Thyroid gland (tissue), 4 donors: ENCODE data around the gene LRRIQ4. TPM values are rescaled to one million over a fixed set of nuclear protein-coding genes. Genes with fewer than 3 reads are reported as not detected.

Experiments used
- DNase-seq, 2 donors: peaks; one replicate each; pipeline ENCODE4 v3.0.0-alpha.2; 2019
- H3K27ac ChIP-seq, 3 donors: fragments of 200-600 bp; sonication (generic); 1 replicate in 2 of 3; 2 replicates in 1 of 3; pipeline ENCODE4 v1.5.1; 2016 to 2019; ENCODE audit warnings: mild to moderate bottlenecking in 1 of 3, moderate library complexity in 1 of 3
- H3K27me3 ChIP-seq: fragments of 200-600 bp; sonication (generic); one replicate; pipeline ENCODE4 v1.5.1; 2019
- H3K36me3 ChIP-seq, 2 donors: fragments of 200-600 bp; sonication (generic); one replicate each; pipeline ENCODE4 v1.5.1; 2016 to 2019
- H3K4me1 ChIP-seq, 2 donors: fragments of 200-600 bp; sonication (generic); one replicate each; pipeline ENCODE4 v1.5.1; 2017 to 2019
- H3K4me3 ChIP-seq, 3 donors: fragments of 200-600 bp; sonication (generic); replicated peaks in 1 of 3; 1 replicate in 2 of 3; 2 replicates in 1 of 3; pipeline ENCODE4 v1.5.1; 2016; ENCODE audit warnings: mild to moderate bottlenecking in 1 of 3
- H3K9me3 ChIP-seq: fragments of 200-600 bp; sonication (generic); one replicate; pipeline ENCODE4 v1.5.1; 2017
- CTCF ChIP-seq, 6 experiments: fragments of 200-600 bp in 3 of 6; fragments of 450-650 bp in 3 of 6; sonication (generic) in 3 of 6; IDR thresholded peaks; one replicate each; pipeline ENCODE4 v1.5.1; 2016 to 2019; ENCODE audit warnings: antibody characterized with exemption in 6 of 6, mild to moderate bottlenecking in 2 of 6, inconsistent platforms in 1 of 6, moderate library complexity in 1 of 6
- POLR2A ChIP-seq, 2 donors: fragments of 450-650 bp; IDR thresholded peaks; one replicate each; pipeline ENCODE4 v1.6.1; 2017; ENCODE audit warnings: antibody characterized with exemption in 2 of 2, mild to moderate bottlenecking in 2 of 2, moderate library complexity in 1 of 2
- WGBS, 2 donors: methylation state at CpG; one replicate each; pipeline ENCODE4 v1.1.5; 2017; 5-methylcytosine and 5-hydroxymethylcytosine counted together
- intact Hi-C: fragments of 100-400 bp; cut with DNase I; formaldehyde crosslinking; loops from one replicate; pipeline ENCODE4 v1.15.1; 2023
- total RNA-seq, 4 donors: library from RNA; depleted of rRNA; stranded (reverse); fragments of >200 nt; gene quantifications; one replicate each; pipeline ENCODE4 v1.2.3, GENCODE V29; 2016

The LRRIQ4 gene
- total RNA-seq, 4 donors from 2014 or later = 0.29 TPM; not detected in 3

- Histone ChIP-seq H3K4me1 (peaks cover 5 to 6% of the 10 kb centered on the region in 2 donors), H3K9me3 (no peaks in the 10 kb centered on the region), H3K36me3 (no peaks in the 10 kb centered on the region), H3K27ac (peak overlapping the region; percentile 26 to 75 (median 61)), H3K4me3 (peak overlapping the region; percentile 27 to 85 (median 78)), H3K27me3 (no peaks in the 10 kb centered on the region)
- TF ChIP-seq POLR2A (IDR thresholded peaks at IDR 0.05) (no peak), CTCF (IDR thresholded peaks at IDR 0.05) (no peak)
- intact Hi-C loops = no loop called here
- DNase-seq = peak; percentile 36 to 44
- 3% methylated on average over 10 to 12 of the region's 29 CpGs for WGBS, 2 donors
Measured at GRCh38 chr3:169811631-169812331, 889 bp upstream of the LRRIQ4 start.

- H3K36me3 ChIP-seq = no peaks in the 10 kb centered on the region
- no peaks in the 10 kb centered on the region for H3K27me3 ChIP-seq
- 59 to 63% methylated on average over 8 of the region's 8 CpGs for WGBS, 2 donors
- peak overlapping the region in 1 of 3 donors; percentile 78 for H3K4me3 ChIP-seq
- peaks cover 5 to 6% of the 10 kb centered on the region in 2 donors for H3K4me1 ChIP-seq
- no peak overlapping the region for H3K27ac ChIP-seq
- DNase-seq = no peak
- intact Hi-C loops = no loop called here
- no peaks in the 10 kb centered on the region for H3K9me3 ChIP-seq
- TF ChIP-seq POLR2A (IDR thresholded peaks at IDR 0.05) = no peak
- TF ChIP-seq CTCF (IDR thresholded peaks at IDR 0.05) = no peak
Measured at GRCh38 chr3:169813278-169813677, 608 bp downstream of the LRRIQ4 start.

GRCh38 chr3:169813757-169814517 is 1.3 kb downstream of the LRRIQ4 start:
- H3K9me3 ChIP-seq = no peaks in the 10 kb centered on the region
- H3K27ac ChIP-seq = no peak overlapping the region
- peak; percentile 36 to 37 for DNase-seq

GRCh38 chr3:169815590-169816150 is 3.0 kb downstream of the LRRIQ4 start:
- TF ChIP-seq CTCF (IDR thresholded peaks at IDR 0.05) = no peak
- TF ChIP-seq POLR2A (IDR thresholded peaks at IDR 0.05) = no peak
- Histone ChIP-seq H3K4me3 (no peak overlapping the region), H3K27me3 (no peaks in the 10 kb centered on the region), H3K27ac (no peak overlapping the region), H3K4me1 (peaks cover 5 to 6% of the 10 kb centered on the region in 2 donors), H3K9me3 (no peaks in the 10 kb centered on the region), H3K36me3 (no peaks in the 10 kb centered on the region)
- no peak for DNase-seq
- WGBS, 2 donors = 95 to 98% methylated on average over 4 of the region's 4 CpGs
- intact Hi-C loops = no loop called here

More at GRCh38 chr3:169813757-169814517, 1.3 kb downstream of the LRRIQ4 start:
- intact Hi-C loops = no loop called here
- peak overlapping the region in 1 of 3 donors; percentile 78 for H3K4me3 ChIP-seq
- TF ChIP-seq POLR2A (IDR thresholded peaks at IDR 0.05) (no peak), CTCF (IDR thresholded peaks at IDR 0.05) (peak in 2 of 6 experiments; percentile 41)
- WGBS, 2 donors = 65 to 67% methylated on average over 27 of the region's 27 CpGs
- H3K27me3 ChIP-seq = no peaks in the 10 kb centered on the region
- peaks cover 5 to 6% of the 10 kb centered on the region in 2 donors for H3K4me1 ChIP-seq
- H3K36me3 ChIP-seq = no peaks in the 10 kb centered on the region
